GM19023 (cell line): ENCODE results near the gene ACKR3.
A peak's percentile ranks its signal among the peaks of the same experiment; 100 is the strongest.

Source experiments
- ATAC-seq: cut with Tn5 transposase; IDR thresholded peaks from one replicate; pipeline ENCODE4 v1.9.1; 2021; ENCODE audit warnings: mild to moderate bottlenecking, moderate library complexity; ENCODE audit not compliant: unreplicated experiment

Gene ACKR3

GRCh38 chr2:236569573-236569973 lies at the start of gene ACKR3:
TSS of gene ACKR3 (plus strand) at chr2:236569825. CDS start at chr2:236580466, 10,641 bp downstream.
- ATAC-seq: peak; percentile 68

DNA sequence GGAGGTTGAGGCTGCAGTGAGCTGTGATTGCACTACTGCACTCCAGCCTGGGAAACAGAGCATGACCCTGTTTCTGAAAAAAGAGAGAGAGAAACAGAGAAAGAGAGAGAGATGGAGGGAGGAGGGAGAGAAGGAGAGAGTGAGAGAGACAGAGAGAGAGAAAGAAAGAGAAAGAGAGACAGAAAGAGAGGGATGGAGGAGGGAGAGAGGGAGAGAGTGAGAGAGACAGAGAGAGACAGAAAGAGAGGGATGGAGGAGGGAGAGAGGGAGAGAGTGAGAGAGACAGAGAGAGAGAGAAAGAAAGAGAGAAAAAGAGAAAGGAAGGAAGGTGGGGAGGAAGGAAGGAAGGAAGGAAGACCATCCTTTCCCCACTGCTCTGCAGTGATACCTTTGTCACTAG lies 48.1 kb upstream of the ACKR3 start:
- no peak for ATAC-seq

DNA sequence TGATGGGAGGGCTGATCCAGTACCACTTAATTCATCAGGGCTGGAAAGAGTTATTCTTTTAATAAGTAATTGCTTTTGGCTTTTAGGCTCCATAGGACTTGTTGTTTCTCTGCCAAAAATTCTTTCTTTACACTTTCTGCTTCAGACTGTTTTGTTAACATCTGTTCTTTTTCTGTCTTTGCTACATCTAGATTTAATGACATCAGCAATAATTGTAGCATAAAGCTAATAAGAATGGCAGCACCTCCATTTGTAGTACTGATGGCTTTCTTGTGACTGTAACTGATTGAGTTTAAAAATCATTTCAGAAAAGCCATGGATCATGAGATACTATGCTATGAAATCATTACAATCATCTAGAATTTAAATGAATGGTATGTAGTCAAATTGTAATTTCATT lies 46.4 kb upstream of the ACKR3 start:
- ATAC-seq: no peak

DNA sequence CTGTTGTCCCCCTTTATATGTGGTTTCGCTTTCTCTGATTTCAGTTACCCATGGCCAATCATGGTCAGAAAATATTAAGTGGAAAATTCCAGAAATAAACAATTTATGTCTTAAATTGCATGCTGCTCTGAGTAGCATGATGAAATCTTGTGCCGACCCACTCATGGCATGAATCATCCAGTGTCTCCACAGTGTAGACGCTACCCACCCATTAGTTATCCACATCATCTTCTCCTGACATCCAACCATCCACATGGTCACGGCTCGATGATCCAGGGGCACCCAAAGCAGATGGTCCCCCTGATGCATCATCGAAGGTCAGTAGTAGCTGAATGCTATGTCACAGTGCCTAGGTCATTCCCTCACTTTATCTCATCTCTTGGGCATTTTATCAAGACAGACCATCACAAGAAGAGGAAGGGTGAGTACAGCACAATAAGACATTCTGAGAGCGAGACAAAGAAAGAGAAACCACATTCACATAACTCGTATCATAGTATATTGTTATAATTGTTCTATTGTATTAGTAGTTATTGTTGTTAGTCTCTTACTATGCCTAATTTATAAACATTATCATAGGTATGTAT lies 44.1 kb upstream of the ACKR3 start:
- no peak for ATAC-seq

DNA sequence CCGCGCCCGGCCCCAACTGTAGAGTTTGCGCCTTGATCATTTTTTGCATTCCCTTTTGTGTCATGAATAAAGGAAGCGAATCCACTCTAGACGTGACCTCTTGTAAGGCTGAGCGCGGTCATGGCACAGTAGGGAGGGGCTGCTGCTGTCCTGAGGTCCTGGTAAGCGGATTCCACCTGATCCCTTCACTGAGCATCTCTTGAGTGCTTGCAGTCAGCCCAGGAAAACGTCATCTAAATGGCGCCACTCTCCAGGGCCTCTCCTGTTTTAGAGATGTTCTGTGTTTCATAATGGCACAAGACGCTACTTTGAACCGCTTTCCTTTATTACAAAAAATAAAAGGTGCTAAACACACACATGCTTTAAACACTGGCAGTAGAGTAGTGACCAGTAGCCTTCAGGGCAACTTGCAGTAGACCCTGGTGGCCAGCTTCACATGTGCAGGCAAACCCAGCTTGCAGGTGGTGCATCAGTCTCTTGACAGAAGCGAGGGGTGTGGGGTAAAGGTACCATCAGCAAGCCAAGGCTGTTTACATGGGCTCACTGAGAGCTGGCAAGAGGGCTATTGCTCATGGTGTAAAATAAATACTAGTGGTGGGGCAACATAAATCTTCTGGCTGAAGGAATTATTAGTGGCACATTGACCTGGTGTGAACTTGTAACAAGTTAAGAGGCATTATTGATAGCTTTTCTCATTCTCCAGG lies 43.0 kb upstream of the ACKR3 start:
- ATAC-seq: no peak

- ATAC-seq: no peak
Measured at GRCh38 chr2:236527159-236527630, 42.4 kb upstream of the ACKR3 start.

DNA sequence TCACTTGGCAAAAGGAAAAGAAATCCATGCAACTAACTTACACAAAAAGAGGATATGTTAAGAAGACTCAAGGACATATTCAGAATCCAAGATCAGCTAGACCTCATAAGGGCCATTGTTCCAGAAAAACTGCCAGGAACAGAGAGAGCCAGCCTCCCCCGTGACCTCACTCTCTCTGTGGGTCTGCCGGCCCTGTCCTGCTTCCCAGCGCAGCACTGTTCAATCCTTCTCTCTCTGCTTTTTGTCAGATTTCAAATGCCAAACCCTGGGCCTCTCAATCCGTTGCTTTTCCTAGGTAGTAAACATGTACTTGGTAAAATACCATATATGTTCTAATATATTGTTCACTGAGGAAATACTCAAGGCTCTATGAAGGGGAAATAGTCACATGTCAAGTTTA lies 40.0 kb upstream of the ACKR3 start:
- ATAC-seq: no peak

GRCh38 chr2:236530512-236530911 lies 39.1 kb upstream of the ACKR3 start:
- ATAC-seq: no peak

DNA sequence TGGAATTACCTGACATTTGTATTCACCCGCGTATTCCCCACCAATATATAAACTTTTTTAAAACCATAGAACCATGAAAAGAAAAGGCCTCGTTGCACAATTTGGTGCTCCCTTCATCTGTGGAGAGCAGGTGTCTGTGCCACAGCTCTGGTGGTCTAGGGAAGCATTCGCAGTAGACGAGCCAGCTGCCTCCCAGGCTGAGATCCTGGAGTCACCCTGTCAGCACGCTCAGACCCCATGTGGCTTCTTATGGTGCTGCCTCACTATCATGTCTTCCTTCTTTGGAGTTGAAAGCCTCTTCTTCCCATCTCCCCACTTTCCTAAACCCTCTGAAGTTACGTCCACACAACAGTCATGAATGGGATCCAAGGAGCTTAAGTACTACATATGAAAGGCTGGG lies 38.4 kb upstream of the ACKR3 start:
- no peak for ATAC-seq

DNA sequence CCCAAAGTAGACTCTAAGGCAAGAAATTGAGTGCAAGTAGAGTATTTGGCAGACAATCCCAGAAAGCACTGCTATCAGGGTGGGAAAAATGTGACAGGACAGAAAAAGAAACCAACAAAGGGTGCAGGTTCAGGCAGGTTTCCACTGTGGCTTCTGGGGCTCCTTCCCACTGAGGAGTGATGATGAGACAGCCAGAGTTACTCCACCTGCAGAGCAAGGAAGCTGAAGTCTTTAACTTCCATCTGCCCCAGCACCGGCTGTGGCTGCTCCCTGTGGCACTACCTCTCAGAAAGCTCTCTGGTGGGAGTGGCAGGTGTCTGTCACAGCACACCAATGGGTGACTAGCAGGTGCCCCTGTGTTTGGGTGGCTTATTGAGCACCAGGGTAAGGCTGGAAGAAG lies 37.6 kb upstream of the ACKR3 start:
- no peak for ATAC-seq

- ATAC-seq: no peak
Measured at GRCh38 chr2:236533343-236533742, 36.3 kb upstream of the ACKR3 start.

GRCh38 chr2:236535024-236535423 lies 34.6 kb upstream of the ACKR3 start:
- ATAC-seq: no peak

- no peak for ATAC-seq
Measured at GRCh38 chr2:236536727-236537398, 32.8 kb upstream of the ACKR3 start.

- no peak for ATAC-seq
Measured at GRCh38 chr2:236538242-236538641, 31.4 kb upstream of the ACKR3 start.

- no peak for ATAC-seq
Measured at GRCh38 chr2:236541008-236541562, 28.5 kb upstream of the ACKR3 start.

DNA sequence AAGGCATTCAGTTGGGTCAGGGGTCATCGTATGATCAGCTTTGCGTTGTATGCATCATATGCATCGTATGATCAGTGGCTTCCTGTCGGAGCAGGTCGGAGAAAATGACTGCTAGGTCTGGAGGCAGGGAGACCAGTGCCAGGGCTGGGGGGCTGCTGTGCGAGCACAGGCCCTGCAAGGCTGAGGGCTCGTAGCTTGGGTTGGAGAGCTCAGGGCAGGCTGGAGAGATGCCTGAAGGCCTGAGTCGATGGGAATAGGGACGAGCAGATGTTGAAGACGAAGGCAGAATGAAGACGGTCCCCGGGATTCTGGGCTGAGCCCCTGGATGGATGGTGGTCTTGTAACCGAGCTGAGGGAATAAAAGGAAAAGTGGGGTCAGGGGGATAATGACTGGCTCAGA lies 25.3 kb upstream of the ACKR3 start:
- no peak for ATAC-seq

GRCh38 chr2:236545248-236545658 lies 24.4 kb upstream of the ACKR3 start:
- peak; percentile 56 for ATAC-seq

- no peak for ATAC-seq
Measured at GRCh38 chr2:236545814-236546480, 23.7 kb upstream of the ACKR3 start.

- ATAC-seq: no peak
Measured at GRCh38 chr2:236546561-236547002, 23.0 kb upstream of the ACKR3 start.

DNA sequence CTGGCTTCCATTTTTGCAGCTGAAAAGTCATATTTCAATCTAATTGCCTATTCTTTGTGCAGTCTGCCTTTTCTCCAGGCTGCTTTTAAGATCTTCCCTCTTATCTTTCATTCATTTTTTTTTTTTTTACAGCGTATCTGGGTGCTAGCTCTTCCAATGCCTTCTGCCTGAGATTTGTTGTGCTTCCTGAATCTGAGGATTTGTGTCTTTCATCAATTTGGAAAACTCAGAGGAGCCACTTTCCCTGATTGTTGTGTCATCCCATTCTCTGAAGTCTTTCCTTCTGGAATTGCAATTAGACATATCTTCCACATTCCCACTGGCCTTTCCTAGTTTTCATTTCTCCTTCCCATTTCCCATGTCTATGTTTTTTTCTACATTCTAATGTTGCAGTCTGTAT lies 21.9 kb upstream of the ACKR3 start:
- ATAC-seq: no peak
